A673 (cell line): Measurements from ENCODE around the gene ATRIP.

Experiments
- EZH2 ChIP-seq: fragments of 200-600 bp; sonication (generic); IDR thresholded peaks from 2 replicates; pipeline ENCODE4 v1.6.1; 2017; ENCODE audit warnings: borderline replicate concordance, low read depth, mild to moderate bottlenecking, mixed read lengths, antibody characterized with exemption, low read length; ENCODE audit not compliant: poor library complexity, severe bottlenecking
- TF ChIP-seq, protein P1 (sequence below): fragments of 300-800, 200-600 bp; sonication (generic); conservative IDR thresholded peaks from 2 replicates; pipeline ENCODE4 v1.5.1; 2017; ENCODE audit warnings: low read depth, mild to moderate bottlenecking, antibody characterized with exemption, low read length, moderate library complexity, mixed read lengths

GRCh38 chr3:48446043-48446424 lies 503 bp upstream of the ATRIP start:
- TF ChIP-seq, protein P1, sequence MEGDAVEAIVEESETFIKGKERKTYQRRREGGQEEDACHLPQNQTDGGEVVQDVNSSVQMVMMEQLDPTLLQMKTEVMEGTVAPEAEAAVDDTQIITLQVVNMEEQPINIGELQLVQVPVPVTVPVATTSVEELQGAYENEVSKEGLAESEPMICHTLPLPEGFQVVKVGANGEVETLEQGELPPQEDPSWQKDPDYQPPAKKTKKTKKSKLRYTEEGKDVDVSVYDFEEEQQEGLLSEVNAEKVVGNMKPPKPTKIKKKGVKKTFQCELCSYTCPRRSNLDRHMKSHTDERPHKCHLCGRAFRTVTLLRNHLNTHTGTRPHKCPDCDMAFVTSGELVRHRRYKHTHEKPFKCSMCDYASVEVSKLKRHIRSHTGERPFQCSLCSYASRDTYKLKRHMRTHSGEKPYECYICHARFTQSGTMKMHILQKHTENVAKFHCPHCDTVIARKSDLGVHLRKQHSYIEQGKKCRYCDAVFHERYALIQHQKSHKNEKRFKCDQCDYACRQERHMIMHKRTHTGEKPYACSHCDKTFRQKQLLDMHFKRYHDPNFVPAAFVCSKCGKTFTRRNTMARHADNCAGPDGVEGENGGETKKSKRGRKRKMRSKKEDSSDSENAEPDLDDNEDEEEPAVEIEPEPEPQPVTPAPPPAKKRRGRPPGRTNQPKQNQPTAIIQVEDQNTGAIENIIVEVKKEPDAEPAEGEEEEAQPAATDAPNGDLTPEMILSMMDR, result no peak
- TF ChIP-seq EZH2, result no peak
